GM12872 (cell line): ENCODE results near the gene DMBX1.

ENCODE experiments used
- TF ChIP-seq, protein P1 (sequence below): IDR thresholded peaks from 3 replicates; pipeline ENCODE4 v1.5.1; 2011; ENCODE audit warnings: low read depth, mild to moderate bottlenecking, low read length, moderate library complexity; ENCODE audit not compliant: insufficient read depth

DMBX1 gene

DNA sequence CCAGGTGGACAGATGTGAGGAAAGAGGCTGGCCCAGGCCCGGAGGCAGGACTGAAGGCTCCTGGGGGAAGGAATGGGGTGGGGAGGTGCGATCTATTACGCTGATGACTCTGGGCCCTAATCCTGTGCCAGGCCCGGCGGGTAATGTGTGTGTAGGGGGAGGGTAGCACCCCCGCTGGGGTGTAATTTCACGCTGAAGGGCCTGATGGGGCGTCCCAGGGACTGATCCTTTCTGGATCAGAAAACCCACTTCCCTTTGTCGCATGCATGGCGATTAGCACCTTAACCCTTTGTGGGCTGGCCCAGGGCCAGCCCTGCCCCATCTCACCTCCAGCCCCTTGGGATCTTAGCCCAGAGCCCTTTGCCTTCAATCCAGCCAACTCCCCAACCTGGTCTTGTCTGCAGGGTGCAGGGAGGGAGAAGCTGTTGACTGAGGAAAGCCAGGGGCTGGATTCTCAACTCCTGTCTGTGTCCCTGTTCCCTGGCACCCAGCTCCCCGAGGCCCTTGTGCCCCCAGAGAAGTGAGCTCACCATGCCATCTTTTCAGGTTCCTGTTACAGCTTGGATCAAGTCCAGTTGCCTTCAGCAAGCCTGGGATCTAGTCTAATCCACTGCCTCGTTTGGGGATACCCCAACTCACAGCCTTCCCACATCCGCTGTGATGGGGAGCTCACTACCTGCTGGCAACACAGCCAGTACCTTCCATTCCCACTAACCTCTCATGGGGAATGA is 35.8 kb downstream of the DMBX1 start:
- TF ChIP-seq, protein P1, sequence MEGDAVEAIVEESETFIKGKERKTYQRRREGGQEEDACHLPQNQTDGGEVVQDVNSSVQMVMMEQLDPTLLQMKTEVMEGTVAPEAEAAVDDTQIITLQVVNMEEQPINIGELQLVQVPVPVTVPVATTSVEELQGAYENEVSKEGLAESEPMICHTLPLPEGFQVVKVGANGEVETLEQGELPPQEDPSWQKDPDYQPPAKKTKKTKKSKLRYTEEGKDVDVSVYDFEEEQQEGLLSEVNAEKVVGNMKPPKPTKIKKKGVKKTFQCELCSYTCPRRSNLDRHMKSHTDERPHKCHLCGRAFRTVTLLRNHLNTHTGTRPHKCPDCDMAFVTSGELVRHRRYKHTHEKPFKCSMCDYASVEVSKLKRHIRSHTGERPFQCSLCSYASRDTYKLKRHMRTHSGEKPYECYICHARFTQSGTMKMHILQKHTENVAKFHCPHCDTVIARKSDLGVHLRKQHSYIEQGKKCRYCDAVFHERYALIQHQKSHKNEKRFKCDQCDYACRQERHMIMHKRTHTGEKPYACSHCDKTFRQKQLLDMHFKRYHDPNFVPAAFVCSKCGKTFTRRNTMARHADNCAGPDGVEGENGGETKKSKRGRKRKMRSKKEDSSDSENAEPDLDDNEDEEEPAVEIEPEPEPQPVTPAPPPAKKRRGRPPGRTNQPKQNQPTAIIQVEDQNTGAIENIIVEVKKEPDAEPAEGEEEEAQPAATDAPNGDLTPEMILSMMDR = no peak

DNA sequence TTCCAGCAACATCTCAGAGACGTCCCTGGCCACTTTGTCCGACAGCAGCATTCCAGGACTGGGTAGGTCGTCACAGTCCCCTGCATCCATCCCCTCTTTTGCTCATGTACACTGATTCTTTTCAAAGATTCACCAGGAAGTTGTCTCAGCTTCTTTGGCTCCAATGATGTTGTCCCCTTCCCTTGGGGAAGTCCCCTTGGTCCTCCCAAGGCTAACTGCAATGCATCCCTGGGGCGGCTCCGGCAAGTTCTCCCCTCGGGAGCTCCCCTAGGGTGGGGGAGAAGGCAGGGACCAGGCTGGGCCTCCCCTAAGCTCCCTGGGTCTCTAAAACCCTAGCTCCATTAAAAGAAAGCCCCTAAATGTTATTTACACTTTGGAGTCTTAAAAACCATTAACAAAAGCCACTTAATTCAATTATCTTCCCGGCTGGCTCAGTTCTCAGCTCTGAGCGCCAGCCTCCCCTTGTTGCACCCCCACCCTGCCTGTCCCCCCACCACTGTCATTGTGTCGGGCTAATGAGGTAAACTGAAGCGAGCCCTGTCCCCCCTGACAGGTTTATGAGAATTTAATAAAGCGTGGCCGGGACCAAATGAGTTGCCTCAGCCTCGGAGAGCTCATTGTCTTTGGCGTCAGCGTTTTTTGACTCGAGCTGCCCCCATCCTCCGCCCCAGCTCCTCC is 36.5 kb downstream of the DMBX1 start:
- TF ChIP-seq, protein P1 = no peak

DNA sequence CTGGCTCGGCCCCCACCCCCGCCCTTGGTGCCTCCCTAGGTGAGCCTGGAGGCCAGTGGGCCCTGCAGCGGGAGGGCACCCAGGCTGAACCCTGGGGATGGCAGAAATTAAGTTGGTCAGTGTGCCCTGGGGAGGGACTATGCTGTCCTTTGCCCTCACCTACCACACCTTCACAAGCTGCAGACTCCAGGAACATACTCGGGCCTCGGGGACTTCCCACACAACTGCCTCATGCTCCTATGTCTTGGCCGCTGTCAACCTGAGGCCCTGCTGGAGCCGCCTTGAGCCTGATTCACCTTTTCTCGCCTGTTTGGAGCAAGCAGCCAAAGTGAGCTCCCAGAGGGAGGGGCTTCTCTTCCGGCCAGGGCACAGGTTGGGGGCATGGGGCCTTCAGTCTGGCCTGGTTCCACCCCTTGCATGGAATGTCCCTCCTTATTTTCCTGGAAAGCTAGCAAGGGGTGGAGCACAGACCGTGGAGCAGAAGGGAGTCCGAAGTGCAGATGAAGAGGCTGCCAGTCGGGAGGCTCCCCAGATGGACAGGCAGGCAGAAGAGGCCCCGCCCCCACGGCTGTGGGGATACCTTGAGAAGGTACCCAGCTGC is 37.2 kb downstream of the DMBX1 start:
- TF ChIP-seq, protein P1 = no peak

DNA sequence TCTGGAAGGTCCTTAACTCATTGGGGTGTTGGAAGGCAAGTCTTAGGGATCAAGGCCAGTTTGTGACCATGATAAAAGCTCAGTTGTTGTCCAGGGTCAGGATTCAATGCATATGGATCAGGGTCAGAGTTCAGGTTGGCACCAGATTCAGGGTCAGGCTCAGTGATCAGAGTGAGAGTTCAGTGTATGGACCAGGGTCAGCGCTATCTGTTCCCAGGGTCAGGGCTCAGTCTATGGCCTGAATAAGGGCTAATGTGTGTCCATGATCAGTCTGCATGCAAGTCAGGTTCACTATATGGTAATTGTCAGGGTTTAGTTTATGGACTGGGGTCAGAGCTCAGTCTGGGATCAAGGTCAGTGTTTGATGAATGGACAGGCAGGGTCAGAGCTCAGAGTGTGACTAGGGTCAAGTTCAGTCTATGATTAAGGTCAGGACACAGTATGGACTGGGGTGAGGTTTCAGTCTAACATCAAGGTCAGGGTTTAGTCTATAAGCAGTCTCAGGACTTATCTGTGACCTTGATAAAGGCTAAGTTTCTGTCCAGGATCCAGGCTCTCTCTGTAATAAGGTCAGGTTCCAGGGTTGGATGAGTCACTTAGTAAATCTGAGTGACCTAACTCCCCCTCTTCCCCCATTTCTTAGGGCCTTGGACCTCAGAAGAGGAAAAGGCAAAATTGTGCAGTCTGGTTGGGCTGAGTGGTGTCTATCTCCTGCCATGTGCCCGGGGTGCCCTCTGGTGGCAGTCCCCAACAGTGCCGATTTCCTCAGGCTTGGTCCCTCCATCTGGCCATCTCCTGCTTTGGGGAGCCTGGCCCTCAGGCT is 38.0 kb downstream of the DMBX1 start:
- TF ChIP-seq, protein P1 = peak; percentile 99

DNA sequence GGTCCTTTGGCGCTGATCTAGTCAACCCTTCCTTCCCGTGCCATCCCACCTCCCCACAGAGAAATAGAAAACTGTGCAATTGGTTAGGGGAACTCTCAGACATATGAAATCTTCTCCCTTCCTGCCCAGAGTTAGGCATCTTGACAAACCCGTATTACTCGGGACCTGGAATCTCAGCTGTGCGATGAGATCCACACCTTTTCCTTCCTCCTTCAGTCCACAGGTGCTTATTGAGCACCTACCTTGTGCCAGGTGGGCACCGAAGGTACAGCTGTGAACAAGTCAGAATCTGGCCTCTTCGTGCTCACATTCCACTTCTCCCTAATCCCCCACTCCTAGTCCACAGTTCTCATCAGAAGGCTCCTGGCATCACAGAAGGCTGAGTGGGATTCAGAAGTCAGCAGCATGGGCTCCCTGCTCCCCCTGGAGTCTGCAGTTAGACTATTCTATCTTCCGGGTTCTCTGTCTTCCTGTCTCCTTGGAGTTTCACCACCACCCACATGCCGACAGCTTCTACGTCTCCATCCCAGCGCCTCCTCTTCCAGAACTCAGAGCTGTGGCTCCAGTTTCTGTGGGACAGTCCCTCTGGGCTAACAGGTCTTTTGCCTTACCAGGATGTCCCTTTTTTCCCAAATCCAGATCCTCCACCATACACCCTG is 38.8 kb downstream of the DMBX1 start:
- TF ChIP-seq, protein P1 = no peak

DNA sequence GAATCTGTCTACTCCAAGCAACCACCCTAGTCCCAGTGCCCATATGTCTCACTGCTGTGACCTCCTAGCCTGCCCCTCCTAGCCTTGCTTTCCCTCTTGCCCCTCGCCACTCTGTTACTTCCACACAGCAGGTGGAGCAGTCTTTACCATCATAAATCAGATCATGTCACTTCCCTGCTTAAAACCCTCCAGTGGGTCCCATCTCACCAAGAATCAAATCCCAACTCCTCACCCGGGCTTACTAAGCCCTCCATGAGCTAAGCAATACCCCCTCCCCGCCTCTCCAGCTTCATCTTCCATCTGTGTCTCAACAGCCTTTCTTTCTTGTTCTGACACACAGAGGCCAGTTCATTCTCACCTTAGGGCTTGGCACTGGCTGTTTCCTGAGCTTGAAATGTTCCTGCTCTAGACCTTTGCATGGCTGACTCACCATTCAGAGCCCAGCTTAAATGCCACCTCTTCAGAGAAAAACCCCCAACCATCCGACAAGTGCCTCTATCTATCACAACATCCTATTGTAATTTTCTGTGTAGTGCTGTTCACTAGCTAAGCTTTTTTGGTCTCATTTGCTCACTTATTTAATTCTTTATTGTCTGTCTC is 39.5 kb downstream of the DMBX1 start:
- TF ChIP-seq, protein P1 = no peak
